ENCODE data around the gene PTPRE.
A peak's percentile ranks its signal among the peaks of the same experiment; 100 is the strongest.

PTPRE gene

DNA sequence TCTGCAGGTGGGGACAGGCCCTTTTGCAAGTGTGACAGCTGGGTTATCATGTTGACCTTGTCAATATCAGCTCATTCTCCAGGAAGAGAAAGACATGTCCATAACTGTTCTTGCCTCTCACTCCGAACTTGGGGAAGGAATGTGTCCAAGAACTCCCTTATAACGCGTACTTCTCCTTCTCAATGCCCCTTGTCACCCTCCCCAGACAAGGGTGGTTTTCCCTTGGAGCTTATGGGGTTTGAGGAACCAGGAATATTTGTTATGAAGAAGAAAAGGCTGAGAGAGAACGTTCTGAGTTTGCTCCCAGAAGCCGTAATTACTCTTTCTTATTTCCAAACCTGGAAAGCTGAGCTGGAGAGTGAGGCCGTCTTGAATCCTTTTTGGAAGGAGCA, 141.9 kb downstream of the PTPRE start:
- no peak for TF ChIP-seq GABPA (IDR thresholded peaks at IDR 0.05; ENCODE audit: low read depth)
- TF ChIP-seq, protein P1, sequence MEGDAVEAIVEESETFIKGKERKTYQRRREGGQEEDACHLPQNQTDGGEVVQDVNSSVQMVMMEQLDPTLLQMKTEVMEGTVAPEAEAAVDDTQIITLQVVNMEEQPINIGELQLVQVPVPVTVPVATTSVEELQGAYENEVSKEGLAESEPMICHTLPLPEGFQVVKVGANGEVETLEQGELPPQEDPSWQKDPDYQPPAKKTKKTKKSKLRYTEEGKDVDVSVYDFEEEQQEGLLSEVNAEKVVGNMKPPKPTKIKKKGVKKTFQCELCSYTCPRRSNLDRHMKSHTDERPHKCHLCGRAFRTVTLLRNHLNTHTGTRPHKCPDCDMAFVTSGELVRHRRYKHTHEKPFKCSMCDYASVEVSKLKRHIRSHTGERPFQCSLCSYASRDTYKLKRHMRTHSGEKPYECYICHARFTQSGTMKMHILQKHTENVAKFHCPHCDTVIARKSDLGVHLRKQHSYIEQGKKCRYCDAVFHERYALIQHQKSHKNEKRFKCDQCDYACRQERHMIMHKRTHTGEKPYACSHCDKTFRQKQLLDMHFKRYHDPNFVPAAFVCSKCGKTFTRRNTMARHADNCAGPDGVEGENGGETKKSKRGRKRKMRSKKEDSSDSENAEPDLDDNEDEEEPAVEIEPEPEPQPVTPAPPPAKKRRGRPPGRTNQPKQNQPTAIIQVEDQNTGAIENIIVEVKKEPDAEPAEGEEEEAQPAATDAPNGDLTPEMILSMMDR (IDR thresholded peaks at IDR 0.05; ENCODE audit: insufficient read depth, low read length) = no peak
- TF ChIP-seq, protein P2, sequence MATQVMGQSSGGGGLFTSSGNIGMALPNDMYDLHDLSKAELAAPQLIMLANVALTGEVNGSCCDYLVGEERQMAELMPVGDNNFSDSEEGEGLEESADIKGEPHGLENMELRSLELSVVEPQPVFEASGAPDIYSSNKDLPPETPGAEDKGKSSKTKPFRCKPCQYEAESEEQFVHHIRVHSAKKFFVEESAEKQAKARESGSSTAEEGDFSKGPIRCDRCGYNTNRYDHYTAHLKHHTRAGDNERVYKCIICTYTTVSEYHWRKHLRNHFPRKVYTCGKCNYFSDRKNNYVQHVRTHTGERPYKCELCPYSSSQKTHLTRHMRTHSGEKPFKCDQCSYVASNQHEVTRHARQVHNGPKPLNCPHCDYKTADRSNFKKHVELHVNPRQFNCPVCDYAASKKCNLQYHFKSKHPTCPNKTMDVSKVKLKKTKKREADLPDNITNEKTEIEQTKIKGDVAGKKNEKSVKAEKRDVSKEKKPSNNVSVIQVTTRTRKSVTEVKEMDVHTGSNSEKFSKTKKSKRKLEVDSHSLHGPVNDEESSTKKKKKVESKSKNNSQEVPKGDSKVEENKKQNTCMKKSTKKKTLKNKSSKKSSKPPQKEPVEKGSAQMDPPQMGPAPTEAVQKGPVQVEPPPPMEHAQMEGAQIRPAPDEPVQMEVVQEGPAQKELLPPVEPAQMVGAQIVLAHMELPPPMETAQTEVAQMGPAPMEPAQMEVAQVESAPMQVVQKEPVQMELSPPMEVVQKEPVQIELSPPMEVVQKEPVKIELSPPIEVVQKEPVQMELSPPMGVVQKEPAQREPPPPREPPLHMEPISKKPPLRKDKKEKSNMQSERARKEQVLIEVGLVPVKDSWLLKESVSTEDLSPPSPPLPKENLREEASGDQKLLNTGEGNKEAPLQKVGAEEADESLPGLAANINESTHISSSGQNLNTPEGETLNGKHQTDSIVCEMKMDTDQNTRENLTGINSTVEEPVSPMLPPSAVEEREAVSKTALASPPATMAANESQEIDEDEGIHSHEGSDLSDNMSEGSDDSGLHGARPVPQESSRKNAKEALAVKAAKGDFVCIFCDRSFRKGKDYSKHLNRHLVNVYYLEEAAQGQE (IDR thresholded peaks at IDR 0.05; ENCODE audit: insufficient replicate concordance, low read depth) = no peak
- TF ChIP-seq SPI1 (IDR thresholded peaks at IDR 0.05; ENCODE audit: borderline replicate concordance, low read depth) = no peak
- TF ChIP-seq POLR2AphosphoS5 (IDR thresholded peaks at IDR 0.05; ENCODE audit: low read depth) = no peak
- Histone ChIP-seq H3K27ac (replicated peaks) (peak overlapping the region; percentile 82), H3K27me3 (ENCODE audit: insufficient read depth, poor library complexity, severe bottlenecking) (no peaks in the 10 kb centered on the region), H3K4me3 (replicated peaks; ENCODE audit: insufficient read depth, low read length) (peak overlapping the region; percentile 69)
- DNase-seq (ENCODE audit: low read depth in 1 of 2, low spot score in 1 of 2) = no peak

DNA sequence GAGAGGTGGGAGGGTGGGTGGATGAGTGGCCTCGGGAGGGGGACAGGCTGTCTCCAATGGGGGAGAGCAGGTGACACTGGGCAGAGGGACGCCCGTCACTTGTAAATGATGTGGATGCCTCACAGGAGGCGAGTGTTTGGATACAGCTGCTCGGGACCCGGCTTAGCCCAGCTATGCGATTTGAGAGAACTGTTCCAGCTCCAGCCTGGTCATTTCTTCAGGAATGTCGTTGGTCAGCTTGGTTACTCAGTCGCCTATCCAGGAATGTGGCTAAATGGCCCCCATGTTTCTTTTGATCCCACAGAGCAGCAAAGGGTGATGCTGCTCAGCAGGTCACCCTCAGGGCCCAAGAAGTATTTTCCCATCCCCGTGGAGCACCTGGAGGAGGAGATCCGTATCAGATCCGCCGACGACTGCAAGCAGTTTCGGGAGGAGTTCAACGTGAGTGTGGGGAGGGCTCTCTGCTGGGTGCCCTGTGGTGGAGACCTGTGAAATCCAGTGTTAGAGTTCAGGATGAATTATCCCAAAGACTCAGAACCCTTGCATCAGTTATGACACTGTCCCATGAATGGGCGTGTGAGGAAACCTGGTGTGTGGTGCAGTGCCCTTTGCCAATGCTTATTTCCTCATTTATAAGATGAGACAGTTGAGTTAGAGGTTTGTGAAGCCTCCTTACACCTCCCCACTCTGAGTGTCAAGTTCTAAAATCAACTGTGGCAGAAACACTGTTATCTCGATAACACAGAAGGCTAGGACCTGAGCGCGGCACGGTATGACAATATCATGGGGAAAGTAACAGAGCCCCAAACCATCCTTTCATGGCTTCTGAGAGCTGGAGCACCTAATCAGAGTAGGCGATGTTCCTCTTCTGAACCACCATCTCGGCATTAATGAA, 142.6 kb downstream of the PTPRE start:
- H3K27ac ChIP-seq (replicated peaks) = peak overlapping the region; percentile 82
- DNase-seq (ENCODE audit: low read depth in 1 of 2, low spot score in 1 of 2) = peak in 1 of 2 experiments; percentile 85
- TF ChIP-seq POLR2AphosphoS5 (IDR thresholded peaks at IDR 0.05; ENCODE audit: low read depth) = peak; percentile 35; the same call in 1 of the 2 replicates
- TF ChIP-seq, protein P1 (IDR thresholded peaks at IDR 0.05; ENCODE audit: insufficient read depth, low read length) = no peak
- TF ChIP-seq SPI1 (IDR thresholded peaks at IDR 0.05; ENCODE audit: borderline replicate concordance, low read depth) = 0 out of 2 replicates have a peak, but pooled peaks have one; percentile 15
- no peak for TF ChIP-seq GABPA (IDR thresholded peaks at IDR 0.05; ENCODE audit: low read depth)
- TF ChIP-seq, protein P2 (IDR thresholded peaks at IDR 0.05; ENCODE audit: insufficient replicate concordance, low read depth) = no peak
- peak overlapping the region; percentile 69 for H3K4me3 ChIP-seq (replicated peaks; ENCODE audit: insufficient read depth, low read length)
- H3K27me3 ChIP-seq (ENCODE audit: insufficient read depth, poor library complexity, severe bottlenecking) = no peaks in the 10 kb centered on the region

DNA sequence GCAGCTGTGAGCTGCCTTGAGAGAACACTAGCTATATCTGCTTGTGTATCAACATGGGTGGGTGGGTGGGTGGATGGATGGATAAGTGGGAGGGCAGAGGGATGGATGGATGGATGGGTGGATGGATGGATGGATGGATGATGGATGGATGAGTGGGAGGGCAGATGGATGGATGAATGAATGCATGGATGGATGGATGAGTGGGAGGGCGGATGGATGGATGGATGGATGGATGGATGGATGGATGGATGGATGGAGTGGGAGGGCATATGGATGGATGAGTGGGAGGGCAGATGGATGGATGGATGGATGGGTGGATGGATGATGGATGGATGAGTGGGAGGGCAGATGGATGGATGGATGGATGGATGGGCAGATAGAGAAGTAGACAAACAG, 143.2 kb downstream of the PTPRE start:
- Histone ChIP-seq H3K27ac (replicated peaks) (peak overlapping the region; percentile 82), H3K4me3 (replicated peaks; ENCODE audit: insufficient read depth, low read length) (peak overlapping the region; percentile 69), H3K27me3 (ENCODE audit: insufficient read depth, poor library complexity, severe bottlenecking) (no peaks in the 10 kb centered on the region)
- no peak for DNase-seq (ENCODE audit: low read depth in 1 of 2, low spot score in 1 of 2)
- TF ChIP-seq SPI1 (IDR thresholded peaks at IDR 0.05; ENCODE audit: borderline replicate concordance, low read depth) (no peak), GABPA (IDR thresholded peaks at IDR 0.05; ENCODE audit: low read depth) (no peak), POLR2AphosphoS5 (IDR thresholded peaks at IDR 0.05; ENCODE audit: low read depth) (no peak)
- TF ChIP-seq, protein P1 (IDR thresholded peaks at IDR 0.05; ENCODE audit: insufficient read depth, low read length) = no peak
- TF ChIP-seq, protein P2 (IDR thresholded peaks at IDR 0.05; ENCODE audit: insufficient replicate concordance, low read depth) = no peak

Data from HL-60 (cell line).